Activated T-cell treated with anti-CD3 and anti-CD28 coated beads for 48 hours (primary cell): ENCODE data around the gene CPLX1.
"Not testable (repeated sequence)": the region's sequence is repeated elsewhere in the genome, so short reads cannot be mapped to it uniquely, and the experiment has no call there.

ENCODE experiments used
- DNase-seq: peaks from one replicate; pipeline ENCODE4 v3.0.0-alpha.2; 2020; ENCODE audit warnings: low read depth

CPLX1 gene

GRCh38 chr4:754221-755120, 71.5 kb downstream of the CPLX1 start:
- DNase-seq = no peak

DNA sequence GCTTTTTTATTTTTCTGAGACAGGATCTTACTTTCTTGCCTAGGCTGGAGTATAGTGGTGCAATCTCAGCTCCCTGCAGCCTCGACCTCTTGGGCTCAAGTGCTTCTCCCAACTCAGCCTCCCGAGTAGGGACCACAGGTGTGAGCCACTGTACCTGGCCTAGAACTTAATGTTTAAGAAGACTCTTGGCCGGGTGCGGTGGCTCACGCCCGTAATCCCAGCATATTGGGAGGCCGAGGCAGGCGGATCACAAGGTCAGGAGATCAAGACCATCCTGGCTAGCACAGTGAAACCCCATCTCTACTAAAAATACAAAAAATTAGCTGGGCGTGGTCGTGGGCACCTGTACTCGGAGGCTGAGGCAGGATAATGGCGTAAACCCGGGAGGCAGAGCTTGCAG, 72.7 kb downstream of the CPLX1 start:
- not testable (repeated sequence) for DNase-seq

DNA sequence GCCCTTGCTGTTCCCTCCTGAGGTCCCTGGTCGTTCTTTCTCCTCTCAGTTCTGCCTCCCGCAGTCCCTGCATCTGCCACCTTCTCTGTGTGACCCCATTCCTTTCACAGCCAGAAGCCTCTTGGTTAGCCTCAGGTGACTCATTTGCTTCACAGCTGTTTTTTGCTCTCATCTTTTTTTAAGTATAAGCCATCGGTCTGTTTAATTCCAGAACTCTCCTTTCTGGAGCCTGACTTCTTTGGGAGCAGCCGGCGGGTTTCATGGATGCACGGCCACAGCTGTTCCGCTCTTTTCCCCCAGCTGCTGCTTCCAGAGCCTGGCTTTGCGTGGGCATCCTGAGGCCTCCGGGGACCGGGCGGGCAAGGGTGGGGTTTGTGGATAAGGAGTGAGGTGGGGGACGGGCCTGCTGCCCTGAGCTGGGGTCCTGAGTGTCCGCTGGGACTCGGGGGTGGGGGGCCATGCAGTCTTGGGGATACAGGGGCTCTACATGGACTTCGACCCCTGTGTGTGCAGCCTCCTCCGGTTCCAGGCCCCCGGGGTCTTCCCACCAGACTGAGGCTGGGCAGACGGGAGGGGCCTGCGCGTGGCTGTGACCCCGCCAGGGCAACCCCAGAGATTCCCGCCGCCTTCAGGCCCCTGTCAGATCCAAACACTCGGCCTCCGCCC, 73.6 kb downstream of the CPLX1 start:
- DNase-seq = no peak

DNA sequence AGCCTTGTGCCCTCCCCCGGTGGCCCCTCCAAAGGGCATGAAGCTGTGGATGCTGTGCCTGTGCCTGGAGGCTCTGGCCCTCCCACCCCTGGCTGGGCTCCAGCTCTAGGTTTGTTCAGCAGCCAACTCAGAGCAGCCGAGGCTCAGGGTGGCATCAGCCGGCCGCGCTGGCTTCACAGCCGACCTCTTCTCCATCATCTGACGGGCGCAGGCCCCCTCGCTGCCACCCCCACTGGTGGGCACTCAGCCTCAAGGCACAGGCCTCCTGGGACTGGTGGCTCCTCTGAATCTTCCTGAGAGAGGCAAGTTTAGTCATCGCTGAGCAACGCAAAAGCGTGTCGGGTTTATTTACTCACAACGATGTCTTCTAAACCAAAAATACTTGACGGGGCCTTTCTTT, 74.3 kb downstream of the CPLX1 start:
- no peak for DNase-seq

- DNase-seq = no peak
These were observed 75.9 kb downstream of the CPLX1 start for GRCh38 chr4:749698-750666.

DNA sequence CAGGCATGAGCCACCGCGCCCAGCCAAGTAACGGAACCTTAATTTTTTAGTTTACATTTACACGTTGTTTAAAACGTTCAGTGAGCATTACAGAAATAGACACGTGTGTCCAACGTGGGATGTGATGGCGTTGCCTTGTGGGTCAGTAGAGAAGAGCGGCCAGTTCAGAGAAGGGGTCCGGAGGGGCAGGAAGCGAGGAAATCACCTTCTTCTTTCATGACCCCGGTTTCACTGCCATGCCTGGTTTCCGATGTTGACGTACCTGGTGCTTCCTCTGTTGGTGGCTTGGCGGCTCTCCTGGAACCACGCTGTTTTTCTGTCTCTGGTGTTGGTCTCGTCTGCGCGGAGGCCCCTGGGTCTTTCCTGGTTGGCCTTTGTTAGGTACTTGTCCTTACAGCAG, 77.5 kb downstream of the CPLX1 start:
- DNase-seq = no peak

GRCh38 chr4:747546-748170, 78.3 kb downstream of the CPLX1 start:
- DNase-seq = no peak

DNA sequence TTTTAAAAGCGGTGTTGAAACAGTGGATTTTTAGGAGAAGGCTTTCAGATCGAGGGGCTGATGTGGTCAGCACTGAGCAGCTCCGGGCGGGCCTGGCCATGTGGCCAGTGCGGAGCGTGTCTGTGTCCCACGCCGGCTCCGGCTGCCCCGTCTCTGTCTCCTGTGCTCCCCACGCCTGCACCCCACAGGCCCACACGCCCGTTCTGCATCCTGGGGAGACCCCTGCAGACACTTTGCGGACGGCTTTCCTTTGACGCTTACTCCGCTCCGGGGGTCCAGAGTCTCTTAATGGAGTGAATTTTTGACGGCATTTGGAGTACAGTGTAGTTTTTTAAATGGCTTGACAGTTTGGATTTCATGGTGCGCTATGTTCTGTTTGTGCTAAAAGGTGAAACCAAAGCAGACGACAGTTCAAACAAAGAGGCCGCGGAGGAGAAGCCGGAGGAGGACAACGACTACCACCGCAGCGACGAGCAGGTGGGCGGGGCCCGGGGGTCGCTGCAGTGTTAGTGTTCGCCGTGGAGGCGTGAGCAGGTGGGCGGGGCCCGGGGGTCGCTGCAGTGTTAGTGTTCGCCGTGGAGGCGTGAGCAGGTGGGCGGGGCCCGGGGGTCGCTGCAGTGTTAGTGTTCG, 81.6 kb downstream of the CPLX1 start:
- no peak for DNase-seq

DNA sequence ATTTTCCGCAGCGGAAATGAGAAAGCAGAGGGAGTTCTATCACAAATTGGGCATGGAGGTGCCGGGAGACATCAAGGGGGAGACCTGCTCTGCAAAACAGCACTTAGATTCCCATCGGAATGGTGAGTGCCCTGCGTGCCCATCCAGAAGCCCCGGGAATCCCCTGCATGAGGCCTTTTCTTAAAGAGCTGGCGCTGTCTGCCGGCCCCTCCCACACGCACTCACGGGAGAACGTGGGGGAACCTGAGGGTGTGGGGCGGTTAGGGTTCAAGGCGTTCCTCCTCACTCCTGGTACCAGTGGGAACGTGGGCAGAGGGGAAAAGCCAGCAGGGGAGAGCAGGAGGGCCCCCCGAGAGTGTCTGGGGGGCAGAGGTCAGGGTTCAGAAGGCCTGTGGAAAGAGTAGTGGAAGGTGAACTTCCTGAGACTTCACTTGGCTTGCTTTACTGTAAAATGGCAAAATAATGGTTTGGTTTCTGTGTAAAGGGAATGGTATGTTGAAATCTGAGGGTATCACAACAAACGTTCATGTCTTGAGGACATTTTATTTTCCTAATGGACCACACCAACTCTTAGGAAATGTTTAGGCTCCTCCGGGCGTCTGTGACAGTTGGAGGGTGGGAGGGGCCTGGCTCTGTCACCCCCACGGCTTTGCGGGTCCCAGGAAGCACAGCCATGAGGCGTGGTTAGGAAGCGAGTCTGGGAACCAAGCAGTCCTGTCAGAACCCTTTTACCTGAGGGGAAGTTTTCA, 82.3 kb downstream of the CPLX1 start:
- no peak for DNase-seq

- peak; percentile 73 for DNase-seq
These were observed 83.1 kb downstream of the CPLX1 start for GRCh38 chr4:742742-743311.

DNA sequence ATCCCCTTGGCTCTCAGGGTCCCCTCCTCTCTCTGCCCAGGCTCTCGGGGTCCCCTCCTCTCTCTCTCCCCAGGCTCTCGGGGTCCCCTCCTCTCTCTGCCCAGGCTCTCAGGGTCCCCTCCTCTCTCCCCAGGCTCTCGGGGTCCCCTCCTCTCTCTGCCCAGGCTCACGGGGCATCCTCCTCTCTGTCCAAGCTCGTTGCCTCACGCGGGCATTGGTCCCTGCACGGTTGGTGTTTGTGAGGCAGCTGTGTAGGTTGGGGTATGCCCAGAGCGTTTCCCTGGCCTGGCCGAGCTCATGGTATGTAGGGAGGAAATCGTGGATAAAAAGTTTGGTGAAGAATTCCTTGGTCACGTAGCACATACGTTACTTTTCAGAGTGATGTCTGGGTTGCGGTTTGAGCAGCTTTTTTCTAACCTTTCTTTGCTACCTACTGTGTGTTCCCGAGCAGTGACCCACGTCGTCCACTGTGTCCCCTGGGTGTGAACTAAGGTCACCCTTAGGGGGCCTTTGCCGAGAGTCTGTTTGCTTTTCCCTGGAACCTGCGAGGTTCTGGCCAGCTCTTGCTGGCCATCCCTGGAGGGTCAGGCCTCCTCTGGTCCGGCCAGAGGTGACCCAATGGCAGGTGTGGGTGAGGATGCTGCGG, 83.7 kb downstream of the CPLX1 start:
- no peak for DNase-seq

GRCh38 chr4:740656-741282, 85.2 kb downstream of the CPLX1 start:
- no peak for DNase-seq

- no peak for DNase-seq
These were observed 85.9 kb downstream of the CPLX1 start for GRCh38 chr4:740011-740410.

DNA sequence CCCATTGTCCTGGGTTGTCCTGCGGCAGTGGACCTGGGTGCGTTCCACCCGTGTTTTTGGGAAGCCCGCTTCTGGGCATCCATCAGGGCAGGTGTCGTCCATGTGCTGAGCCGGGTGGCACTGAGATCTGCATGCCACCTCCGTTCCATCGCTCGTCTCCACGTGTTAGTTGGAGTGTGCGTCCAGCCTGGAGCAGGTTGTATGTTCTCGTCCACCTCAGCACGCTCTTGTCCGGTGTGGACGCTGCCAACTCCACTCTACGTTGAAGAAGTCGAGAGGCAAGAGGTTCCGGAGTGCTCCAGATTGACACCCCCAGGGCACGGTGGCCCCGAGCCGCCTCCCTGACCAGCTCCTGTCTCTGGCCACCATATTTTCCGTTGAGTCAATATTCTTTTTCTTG, 86.4 kb downstream of the CPLX1 start:
- no peak for DNase-seq

- DNase-seq = no peak
These were observed 87.1 kb downstream of the CPLX1 start for GRCh38 chr4:738781-739280.

- not testable (repeated sequence) for DNase-seq
These were observed 89.4 kb downstream of the CPLX1 start for GRCh38 chr4:736561-736960.

DNA sequence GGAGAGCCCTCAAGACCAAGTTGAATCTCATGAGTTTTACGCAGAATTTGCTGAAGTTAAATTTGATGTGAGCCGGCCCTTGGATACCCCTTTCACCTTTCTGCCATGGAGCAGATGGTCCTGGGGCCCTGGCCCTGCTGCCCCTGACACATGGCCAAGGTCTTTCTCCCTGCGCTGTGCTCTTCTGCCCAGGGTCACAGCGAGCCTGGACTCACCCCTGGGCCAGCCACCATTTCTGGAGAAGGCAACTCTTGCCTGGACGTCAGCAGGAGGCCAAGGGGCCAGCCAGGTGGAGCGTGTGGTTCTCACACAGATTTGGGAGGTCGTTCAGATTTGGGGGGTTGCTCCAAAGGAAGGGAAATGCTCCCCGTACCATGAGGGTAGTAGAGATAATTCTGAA, 90.3 kb downstream of the CPLX1 start:
- no peak for DNase-seq
